Psoas muscle (tissue), 8 donors: ENCODE results near the gene GPAM. TPM values are rescaled to one million over a fixed set of nuclear protein-coding genes. Genes with fewer than 3 reads are reported as not detected.

Source experiments
- ATAC-seq, 4 donors: fragments of 200-7000 bp; cut with Tn5 transposase; one replicate each; pipeline ENCODE4 v1.9.1; 2020; ENCODE audit warnings: moderate library complexity in 3 of 4, mild to moderate bottlenecking in 2 of 4
- DNase-seq, 2 donors: peaks; one replicate each; pipeline ENCODE4 v3.0.0-alpha.2; 2020
- H3K27ac ChIP-seq: fragments of 200-600 bp; one replicate; pipeline ENCODE4 v1.8.0; 2022
- H3K27me3 ChIP-seq, 3 donors: fragments of 200-600 bp in 1 of 3; one replicate each; pipeline versions ENCODE4 v1.6.1 to v1.8.0; 2013 to 2022; ENCODE audit warnings: low read length in 2 of 3, mild to moderate bottlenecking in 2 of 3, moderate library complexity in 1 of 3; ENCODE audit not compliant: insufficient read depth in 3 of 3
- H3K36me3 ChIP-seq, 2 donors: fragments of 200-600 bp in 1 of 2; one replicate each; pipeline versions ENCODE4 v1.6.1 to v1.8.0; 2013 to 2022; ENCODE audit warnings: low read depth in 1 of 2, mild to moderate bottlenecking in 1 of 2, moderate library complexity in 1 of 2; ENCODE audit not compliant: insufficient read depth in 1 of 2
- H3K4me1 ChIP-seq: fragments of 200-600 bp; one replicate; pipeline ENCODE4 v1.8.0; 2022
- H3K4me3 ChIP-seq: fragments of 200-600 bp; one replicate; pipeline ENCODE4 v1.8.0; 2022; ENCODE audit warnings: mild to moderate bottlenecking
- H3K9me3 ChIP-seq: fragments of 200-600 bp; one replicate; pipeline ENCODE4 v1.8.0; 2022
- WGBS, 3 donors: extraction: QIAGEN DNeasy Blood & Tissue Kit; methylation state at CpG; one replicate each; pipeline versions ENCODE4 v1.1.6 to v1.1.7; 2013; 5-methylcytosine and 5-hydroxymethylcytosine counted together
- intact Hi-C, 2 donors: fragments of 100-400 bp; cut with DNase I; formaldehyde crosslinking; loops; one replicate each; pipeline versions ENCODE4 v1.11.0 to v1.14.2; 2022
- polyA plus RNA-seq, 3 donors: library from polyadenylated mRNA; stranded (reverse); fragments of 200-250 nt; gene quantifications; one replicate each; pipeline ENCODE4 v1.2.3, GENCODE V29; 2013
- total RNA-seq, 4 donors: library from RNA; stranded (reverse); fragmentation: NEBNext Ultra II Directional in 2 of 4; extraction: Animal tissue kit (Norgen Biotek cat#: 25700) in 2 of 4; gene quantifications; one replicate each; pipeline versions ENCODE4 v1.2.1 to v1.2.4, GENCODE V29; 2021 to 2023
- TF ChIP-seq, protein P1 (sequence below): fragments of 200-600 bp; IDR thresholded peaks from one replicate; pipeline ENCODE4 v1.8.0; 2022; ENCODE audit warnings: antibody characterized with exemption
- donor health status: healthy with polysubstance abuse.
- donor health status: DM: no; HTN: no; CAD: no; lungs with moderate emphysema.
- donor health status: Bipolar disorder and iron deficiency.
- donor health status: healthy.
- donor health status: DM: yes; HTN: yes; CAD: no.
- donor health status: DM: no; HTN: no; CAD: no.
- donor health status: DM: no; HTN: no; CAD: no.
- donor health status: DM: yes; HTN: yes; CAD: no.

GPAM gene
- total and polyA plus RNA-seq, 7 donors, result 3.2 to 20.1 (median 11.9) TPM

DNA sequence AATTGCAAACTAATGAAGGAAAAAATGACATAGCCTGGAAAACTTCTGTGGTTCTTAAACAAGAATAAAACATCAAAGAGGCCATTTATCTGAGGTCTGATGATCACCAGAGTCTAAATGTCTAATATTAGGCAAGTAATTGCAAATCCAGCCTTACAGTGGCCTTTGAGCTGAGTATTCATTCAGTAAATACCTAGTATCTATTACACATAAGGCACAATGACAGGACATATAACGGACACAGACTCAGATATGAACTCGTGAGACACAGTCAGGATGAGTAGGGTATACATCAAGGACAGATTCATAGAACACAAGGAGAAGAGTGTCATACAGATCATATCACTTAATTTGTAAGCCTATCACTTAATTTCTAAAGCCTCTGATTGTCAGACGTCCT lies 16.8 kb downstream of the GPAM start:
- 84 to 89% (median 87%) methylated on average over 3 of the region's 3 CpGs for WGBS, 3 donors
- ATAC-seq (no peak), DNase-seq (no peak)
- no peak overlapping the region for H3K4me3 ChIP-seq
- no peaks in the 10 kb centered on the region for H3K4me1 ChIP-seq
- intact Hi-C loops, result no loop called here
- H3K9me3 ChIP-seq, result no peaks in the 10 kb centered on the region
- no peaks in the 10 kb centered on the region for H3K27me3 ChIP-seq
- no peak overlapping the region for H3K27ac ChIP-seq
- TF ChIP-seq, protein P1, sequence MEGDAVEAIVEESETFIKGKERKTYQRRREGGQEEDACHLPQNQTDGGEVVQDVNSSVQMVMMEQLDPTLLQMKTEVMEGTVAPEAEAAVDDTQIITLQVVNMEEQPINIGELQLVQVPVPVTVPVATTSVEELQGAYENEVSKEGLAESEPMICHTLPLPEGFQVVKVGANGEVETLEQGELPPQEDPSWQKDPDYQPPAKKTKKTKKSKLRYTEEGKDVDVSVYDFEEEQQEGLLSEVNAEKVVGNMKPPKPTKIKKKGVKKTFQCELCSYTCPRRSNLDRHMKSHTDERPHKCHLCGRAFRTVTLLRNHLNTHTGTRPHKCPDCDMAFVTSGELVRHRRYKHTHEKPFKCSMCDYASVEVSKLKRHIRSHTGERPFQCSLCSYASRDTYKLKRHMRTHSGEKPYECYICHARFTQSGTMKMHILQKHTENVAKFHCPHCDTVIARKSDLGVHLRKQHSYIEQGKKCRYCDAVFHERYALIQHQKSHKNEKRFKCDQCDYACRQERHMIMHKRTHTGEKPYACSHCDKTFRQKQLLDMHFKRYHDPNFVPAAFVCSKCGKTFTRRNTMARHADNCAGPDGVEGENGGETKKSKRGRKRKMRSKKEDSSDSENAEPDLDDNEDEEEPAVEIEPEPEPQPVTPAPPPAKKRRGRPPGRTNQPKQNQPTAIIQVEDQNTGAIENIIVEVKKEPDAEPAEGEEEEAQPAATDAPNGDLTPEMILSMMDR, result no peak
- peaks cover 18 to 100% of the 10 kb centered on the region in 2 donors for H3K36me3 ChIP-seq

DNA sequence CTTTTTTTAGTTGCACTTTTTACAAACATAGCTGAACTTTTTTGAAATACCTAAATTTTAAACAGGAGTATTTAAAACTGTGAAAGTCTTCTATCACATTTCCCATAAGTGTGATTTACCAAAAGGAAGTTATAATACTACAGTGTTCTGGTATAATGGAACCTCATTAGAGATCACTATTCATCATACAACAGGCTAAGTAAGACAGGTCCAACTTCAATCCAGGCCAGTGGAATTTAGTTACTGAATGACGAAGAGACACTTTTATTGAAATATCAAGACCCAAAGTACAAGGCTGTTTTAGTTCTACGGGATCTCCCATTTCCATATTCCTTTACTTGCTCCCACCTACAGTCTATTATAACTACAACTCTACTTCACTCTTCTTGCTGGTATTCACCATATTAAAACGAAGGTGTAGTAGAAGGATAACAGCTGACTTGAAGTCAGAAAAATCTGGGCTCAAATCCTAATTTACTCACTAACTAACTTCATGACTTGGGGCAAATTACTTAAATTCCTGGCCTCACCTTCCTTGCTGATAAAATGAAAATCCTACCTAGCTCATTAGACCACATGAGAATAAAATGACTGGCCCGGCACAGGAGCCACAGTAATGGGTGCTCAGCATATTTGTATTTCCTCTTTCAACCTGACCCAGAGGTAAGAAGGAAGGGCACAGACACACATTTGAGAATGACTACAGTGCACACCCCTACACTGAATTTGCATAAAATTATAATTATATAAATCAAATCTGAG lies 21.6 kb downstream of the GPAM start:
- H3K27me3 ChIP-seq, result no peaks in the 10 kb centered on the region
- no peaks in the 10 kb centered on the region for H3K4me1 ChIP-seq
- H3K36me3 ChIP-seq, result peaks cover 27 to 99% of the 10 kb centered on the region in 2 donors
- ATAC-seq (no peak), DNase-seq (no peak)
- H3K9me3 ChIP-seq, result no peaks in the 10 kb centered on the region
- intact Hi-C loops, result no loop called here
- WGBS, 3 donors, result 68 to 70% (median 69%) methylated on average over 4 of the region's 4 CpGs
- no peak overlapping the region for H3K27ac ChIP-seq
- H3K4me3 ChIP-seq, result no peak overlapping the region
- TF ChIP-seq, protein P1, result no peak

DNA sequence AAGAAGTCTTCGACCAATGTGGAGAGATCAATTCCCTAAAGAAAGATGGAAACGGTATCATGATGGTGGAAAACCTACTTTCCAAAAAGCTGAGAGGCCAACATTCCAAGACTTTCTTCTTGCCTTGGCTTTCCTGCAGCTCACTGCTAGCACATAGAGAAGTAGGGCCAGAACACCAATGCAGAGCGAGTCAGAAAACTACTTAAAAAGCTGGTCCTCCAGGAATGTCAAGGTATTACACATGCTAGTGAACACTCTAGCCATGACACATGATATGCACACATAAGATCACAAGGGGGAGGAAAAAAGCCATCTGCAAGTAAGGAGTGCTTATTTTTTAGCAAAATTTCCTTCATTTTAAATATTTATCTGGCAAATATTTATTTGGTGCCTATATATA lies 22.7 kb downstream of the GPAM start:
- H3K27me3 ChIP-seq, result no peaks in the 10 kb centered on the region
- no peak for DNase-seq
- intact Hi-C loops, result no loop called here
- H3K4me1 ChIP-seq, result no peaks in the 10 kb centered on the region
- no peak for ATAC-seq
- no peak overlapping the region for H3K27ac ChIP-seq
- peaks cover 29 to 99% of the 10 kb centered on the region in 2 donors for H3K36me3 ChIP-seq
- no peaks in the 10 kb centered on the region for H3K9me3 ChIP-seq
- TF ChIP-seq, protein P1, result no peak
- no peak overlapping the region for H3K4me3 ChIP-seq
- 92 to 95% (median 94%) methylated on average over 3 of the region's 3 CpGs for WGBS, 3 donors

DNA sequence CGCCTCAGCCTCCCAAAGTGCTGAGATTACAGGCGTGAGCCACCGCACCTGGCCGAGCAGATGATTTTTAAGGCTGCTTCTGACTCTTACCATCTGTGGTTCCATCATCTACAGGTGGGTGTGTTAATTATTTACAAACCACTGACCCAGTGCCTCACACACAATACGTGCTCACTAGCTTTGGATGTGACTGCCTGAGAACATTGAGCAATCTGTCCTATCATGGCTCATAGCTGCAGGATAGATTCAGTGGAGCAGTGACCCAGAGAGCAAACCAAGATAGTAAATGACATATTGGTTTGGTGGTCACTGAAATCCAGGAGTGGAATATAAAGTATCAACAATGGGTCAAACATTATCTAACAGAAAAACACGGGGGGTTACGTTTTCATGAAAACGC lies 24.1 kb downstream of the GPAM start:
- H3K9me3 ChIP-seq, result no peaks in the 10 kb centered on the region
- no peaks in the 10 kb centered on the region for H3K4me1 ChIP-seq
- no peaks in the 10 kb centered on the region for H3K27me3 ChIP-seq
- ATAC-seq (no peak), DNase-seq (no peak)
- no peak overlapping the region for H3K27ac ChIP-seq
- 94 to 97% (median 97%) methylated on average over 8 of the region's 8 CpGs for WGBS, 3 donors
- TF ChIP-seq, protein P1, result no peak
- H3K36me3 ChIP-seq, result peaks cover 31 to 99% of the 10 kb centered on the region in 2 donors
- intact Hi-C loops, result no loop called here
- no peak overlapping the region for H3K4me3 ChIP-seq
